IPS-NIHi7 (cell line): ENCODE data around the gene RBM26.

Experiments used
- DNase-seq: peaks from one replicate; pipeline ENCODE4 v3.0.0; 2012; ENCODE audit warnings: mixed read lengths; ENCODE audit errors: extremely low spot score

The RBM26 gene, protein sequence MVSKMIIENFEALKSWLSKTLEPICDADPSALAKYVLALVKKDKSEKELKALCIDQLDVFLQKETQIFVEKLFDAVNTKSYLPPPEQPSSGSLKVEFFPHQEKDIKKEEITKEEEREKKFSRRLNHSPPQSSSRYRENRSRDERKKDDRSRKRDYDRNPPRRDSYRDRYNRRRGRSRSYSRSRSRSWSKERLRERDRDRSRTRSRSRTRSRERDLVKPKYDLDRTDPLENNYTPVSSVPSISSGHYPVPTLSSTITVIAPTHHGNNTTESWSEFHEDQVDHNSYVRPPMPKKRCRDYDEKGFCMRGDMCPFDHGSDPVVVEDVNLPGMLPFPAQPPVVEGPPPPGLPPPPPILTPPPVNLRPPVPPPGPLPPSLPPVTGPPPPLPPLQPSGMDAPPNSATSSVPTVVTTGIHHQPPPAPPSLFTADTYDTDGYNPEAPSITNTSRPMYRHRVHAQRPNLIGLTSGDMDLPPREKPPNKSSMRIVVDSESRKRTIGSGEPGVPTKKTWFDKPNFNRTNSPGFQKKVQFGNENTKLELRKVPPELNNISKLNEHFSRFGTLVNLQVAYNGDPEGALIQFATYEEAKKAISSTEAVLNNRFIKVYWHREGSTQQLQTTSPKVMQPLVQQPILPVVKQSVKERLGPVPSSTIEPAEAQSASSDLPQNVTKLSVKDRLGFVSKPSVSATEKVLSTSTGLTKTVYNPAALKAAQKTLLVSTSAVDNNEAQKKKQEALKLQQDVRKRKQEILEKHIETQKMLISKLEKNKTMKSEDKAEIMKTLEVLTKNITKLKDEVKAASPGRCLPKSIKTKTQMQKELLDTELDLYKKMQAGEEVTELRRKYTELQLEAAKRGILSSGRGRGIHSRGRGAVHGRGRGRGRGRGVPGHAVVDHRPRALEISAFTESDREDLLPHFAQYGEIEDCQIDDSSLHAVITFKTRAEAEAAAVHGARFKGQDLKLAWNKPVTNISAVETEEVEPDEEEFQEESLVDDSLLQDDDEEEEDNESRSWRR

DNA sequence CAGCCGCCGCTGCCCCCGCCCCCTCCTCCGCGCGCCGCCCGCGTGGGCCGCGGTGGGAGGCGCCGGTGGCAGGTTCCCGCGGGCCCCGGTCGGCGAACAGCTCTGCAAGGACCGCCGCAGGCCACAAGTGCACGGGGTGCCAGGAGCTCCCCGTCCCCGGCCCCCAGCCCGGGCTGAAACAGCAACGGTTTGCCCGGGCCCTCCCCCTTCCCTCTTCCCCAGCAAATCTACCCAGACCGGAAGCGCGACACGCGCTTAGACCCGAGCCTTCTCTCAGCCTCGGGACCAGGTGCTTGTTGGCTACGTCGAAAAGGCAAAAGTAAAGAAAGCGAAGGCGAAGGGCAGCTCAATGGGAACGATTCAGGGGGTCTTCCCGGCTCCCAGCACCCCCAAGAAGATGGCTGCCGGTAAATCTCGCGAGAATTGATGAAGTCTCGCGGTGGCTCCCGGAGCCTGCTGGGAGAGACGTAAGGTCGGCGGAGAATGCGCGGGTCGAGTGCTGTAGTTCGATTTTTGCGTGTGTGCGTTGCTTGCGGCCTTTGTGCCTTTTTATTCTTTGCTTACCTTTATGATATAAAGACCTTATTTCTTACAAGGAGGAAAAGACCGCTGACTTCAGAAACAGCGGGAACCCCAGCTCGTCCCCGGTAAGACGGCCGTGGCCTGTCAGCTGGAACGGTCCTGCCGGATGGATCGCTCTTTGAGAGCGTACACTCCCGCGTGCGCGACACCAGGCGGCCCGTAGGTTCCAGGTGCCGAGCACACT lies at the start of gene RBM26:
TSS of gene RBM26 (minus strand) at position 425 of the 766 bp plus-strand sequence. CDS start 481 bp downstream, outside the sequence.
- peak; percentile 90 for DNase-seq

DNA sequence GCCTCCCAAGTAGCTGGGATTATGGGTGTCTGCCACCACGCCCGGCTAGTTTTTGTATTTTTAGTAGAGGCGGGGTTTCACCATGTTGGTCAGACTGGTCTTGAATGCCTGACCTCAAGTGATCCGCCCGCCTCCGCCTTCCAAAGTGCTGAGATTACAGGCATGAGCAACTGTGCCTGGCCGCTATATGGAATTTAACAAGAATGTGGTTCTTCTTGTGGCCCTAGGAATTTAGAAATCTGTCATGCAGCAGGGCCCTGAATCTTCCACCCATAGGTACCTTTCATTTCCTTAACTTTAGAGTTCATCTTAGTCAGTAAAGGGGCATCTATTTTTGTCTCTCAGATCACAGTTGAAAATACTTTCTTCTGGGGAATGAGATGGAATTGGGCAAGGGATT lies 49.3 kb upstream of the RBM26 start:
- no peak for DNase-seq

DNA sequence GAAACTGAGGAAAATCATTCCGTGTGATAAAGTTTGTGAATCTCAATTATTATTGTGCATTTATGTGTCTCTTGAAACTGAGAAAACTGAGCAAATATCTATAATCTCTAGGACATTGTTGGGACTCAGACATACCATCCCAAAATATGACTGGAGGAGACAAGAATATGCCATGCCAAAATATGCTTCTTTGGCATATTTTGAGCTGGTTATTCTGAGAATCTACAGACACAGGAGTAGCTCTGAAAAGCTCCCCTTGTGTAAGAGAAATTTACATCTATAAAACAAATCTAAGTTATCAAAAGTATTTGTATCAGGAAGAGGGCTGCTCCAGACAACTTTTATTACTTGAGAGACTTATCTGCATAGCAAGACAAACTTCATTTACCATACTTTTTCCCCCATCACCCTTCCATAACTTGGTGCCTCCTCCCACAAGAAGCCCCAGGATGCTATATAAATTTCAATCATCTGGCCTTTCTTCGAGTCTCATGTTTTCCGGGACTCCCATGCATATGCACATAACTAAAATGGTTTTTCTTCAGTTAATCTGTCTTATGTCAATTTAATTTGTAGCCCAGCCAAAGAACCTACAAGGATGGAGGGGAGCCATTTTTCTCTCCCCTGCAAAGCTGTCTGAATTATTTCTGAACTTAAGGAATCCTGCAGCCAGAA lies 46.3 kb upstream of the RBM26 start:
- DNase-seq, result no peak

DNA sequence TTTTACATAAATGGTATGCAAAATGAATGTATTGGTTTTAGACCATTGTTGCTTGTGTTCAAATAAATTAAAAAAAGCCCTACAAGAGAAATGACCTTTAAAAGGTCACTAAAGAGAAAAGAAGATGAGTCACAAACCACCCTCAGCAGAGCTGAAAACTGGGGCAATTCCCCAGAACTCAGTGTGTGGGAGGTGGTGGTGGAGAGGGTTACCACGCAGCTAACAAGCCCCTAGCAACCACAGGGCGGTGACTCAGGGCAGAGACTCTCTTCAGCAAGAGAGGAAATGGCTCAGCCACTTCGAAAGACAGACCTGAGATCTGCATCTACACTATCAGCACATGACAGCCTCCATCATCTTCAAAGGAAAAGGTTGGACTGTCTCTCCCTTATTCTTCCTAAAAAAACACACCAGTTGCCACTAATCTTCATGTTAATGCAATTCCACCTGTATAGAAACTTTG lies 45.5 kb upstream of the RBM26 start:
- DNase-seq, result peak; percentile 67

DNA sequence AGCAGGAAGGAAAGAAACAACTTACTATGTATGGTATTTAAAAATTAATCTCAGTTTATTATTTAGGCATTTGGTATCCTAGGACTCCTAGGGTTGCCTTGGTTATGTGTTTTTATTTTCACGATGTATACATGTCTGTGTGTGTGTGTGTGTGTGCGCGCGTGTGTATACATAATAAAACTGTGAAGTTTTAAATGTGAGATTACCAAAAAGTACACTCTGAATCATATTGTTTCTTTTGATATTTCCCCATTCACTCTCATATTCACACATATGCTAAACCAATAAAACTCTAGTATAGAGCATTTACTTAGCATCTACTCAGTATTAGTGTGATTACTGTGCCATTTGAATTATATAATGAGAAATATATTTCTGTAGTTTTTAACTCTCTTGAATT lies 44.1 kb upstream of the RBM26 start:
- DNase-seq, result no peak

DNA sequence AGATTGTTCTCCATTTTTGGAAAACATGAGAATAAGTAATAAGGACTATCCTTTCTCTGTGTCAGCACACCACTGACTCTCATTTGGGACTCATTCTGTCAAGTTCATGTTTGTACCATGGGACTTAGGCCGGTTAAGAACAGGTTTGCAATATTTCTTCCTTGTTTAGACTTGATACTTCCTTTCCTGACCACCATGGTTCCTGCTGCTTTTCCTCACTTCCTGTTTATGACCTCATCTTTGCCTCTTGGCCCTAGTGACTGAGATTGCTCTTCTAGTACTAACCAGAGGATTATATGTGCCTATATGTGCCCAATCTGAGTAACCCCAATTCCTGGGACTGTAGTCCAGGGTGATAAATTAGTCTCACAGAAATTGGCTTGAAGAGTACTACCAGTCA lies 42.4 kb upstream of the RBM26 start:
- no peak for DNase-seq

DNA sequence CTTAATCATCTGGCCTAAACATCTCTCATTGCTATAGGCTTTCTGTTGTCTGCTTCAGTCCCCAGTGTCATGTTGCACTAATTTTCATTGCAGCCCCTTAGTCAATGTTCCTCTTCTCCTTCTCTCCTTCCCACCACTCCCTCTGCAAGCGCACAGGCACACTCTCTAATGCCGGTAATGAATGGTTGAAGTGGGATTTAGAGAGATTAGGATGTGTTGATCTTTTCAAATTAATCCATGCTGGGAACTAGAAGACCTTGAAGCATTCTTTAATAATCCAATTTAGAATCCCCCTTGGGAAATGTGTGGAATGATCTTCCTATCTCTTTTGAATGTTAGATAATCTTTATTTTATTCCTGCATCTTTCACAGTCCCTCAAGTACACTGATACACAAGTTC lies 41.7 kb upstream of the RBM26 start:
- DNase-seq, result no peak

DNA sequence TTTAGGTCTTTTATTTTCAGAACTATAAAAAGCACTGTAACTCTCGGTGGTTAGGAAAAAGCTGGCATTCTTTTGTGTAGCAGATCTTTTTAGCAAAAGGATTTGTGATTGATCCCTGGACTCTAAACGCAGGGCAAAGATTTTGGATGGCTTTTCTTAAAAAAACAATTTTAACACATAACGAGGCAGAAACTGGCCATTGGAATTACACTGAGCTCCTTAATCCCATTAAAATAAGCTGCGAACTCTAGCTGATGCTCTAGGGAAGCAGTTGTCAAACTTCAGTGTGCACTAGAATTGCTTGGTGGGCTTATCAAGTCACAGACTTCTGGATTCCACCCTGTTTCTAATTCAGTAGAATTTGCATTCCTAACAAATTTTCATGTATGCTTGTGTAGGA lies 41.1 kb upstream of the RBM26 start:
- DNase-seq, result no peak

DNA sequence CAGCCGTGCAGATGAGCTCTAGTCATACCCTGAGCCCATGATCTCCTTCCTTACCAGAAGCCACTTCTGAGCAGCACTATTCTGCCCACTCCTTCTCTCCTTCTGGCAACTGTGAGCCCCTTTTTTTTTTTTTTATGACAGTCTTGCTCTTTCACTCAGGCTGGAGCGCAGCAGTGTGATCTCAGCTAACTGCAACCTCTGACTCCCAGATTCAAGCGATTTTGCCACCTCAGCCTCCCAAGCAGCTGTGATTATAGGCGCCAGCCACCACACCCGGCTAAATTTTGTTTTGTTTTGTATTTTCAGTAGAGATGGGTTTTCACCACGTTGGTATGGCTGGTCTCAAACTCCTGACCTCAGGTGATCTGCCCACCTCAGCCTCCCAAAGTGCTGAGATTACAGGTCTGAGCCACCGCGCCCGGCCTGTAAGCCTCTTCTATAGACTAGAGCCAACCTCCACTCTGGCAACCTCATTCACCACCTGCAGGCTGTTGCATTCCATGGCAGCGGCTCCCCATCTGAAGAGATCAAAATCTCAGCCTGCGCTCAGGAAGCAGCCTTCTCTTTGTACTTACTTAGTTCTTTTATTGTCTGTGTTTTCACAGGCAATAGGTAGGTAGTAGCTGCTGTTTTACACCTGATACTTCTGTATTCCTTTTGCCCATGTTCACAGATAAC lies 40.1 kb upstream of the RBM26 start:
- DNase-seq, result peak; percentile 28

DNA sequence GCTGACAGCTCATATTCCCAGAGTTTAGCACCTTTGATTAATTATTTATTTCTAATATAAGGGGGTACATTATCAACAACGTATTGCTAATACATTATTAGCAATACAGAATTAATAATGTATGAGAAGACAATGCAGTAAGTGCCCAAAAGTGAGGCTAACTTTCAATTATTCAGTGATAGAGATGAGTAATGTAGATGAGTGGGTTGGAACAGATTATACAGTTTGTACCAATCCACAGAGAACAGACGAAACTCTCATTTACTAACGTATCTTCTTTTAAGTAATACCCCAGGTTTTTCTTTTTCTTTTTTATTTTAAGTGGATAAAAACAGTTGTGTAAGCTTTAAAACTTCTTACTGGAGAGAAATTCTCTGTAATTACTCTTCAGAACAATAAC lies 36.7 kb upstream of the RBM26 start:
- no peak for DNase-seq

DNA sequence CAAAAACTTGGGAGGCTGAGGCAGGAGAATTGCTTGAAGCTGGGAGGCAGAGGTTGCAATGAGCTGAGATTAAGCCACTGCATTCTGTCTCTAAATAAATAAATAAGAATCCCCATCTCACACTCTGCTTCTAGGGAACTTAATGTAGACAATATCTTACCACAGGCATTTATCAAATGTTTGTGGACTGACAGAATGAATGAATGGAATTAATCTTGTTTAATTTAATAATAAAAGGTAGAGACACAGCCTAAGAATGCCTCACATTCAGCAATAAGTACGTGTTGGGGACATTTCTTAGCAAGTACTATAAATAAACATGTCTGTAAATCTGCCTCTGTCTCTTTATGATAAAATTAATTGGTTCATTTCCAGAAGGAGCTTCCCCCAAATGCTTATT lies 36.2 kb upstream of the RBM26 start:
- DNase-seq, result no peak

DNA sequence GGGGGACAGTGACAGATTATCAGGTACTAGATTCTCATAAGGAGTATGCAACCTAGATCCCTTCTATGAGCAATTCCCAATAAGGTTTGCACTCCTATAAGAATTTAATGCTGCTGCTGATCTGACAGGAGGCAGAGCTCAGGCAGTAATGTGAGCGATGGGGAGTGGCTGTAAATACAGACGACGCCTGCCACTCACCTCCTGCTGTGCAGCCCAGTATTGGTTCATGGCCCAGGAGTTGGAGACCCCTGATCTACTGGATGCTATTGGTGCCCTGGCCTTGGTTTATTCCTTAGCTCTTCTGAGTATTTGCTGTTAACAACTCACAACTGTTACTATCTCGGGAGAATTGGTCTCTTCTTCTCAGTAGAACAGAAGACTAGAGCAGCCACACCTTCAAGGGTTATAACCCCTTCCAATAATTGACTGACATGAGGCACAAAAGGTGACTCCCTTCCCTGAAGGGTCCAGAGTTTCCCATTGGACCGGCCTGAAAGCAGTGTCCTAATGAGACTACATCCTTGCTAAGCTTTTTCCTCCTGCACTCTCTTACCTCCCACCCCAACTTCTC lies 35.0 kb upstream of the RBM26 start:
- no peak for DNase-seq

DNA sequence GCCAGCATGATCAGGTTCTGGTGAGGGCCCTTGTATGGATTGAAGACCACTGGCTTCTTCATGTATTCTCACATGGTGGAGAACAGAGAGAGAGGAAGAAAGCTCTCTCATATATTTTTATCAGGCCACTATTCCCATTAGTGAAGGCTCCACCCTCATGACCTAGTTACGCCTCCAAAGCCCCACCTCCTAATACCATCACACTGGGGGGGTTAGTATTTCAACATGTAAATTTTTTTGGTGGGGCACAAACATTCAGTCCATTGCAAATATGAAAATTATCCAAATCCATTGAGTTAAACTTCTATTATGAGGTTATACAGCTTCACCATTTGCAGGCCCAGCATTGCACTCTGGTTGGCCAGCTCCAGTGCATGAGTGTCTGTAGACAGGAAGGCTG lies 33.2 kb upstream of the RBM26 start:
- no peak for DNase-seq

DNA sequence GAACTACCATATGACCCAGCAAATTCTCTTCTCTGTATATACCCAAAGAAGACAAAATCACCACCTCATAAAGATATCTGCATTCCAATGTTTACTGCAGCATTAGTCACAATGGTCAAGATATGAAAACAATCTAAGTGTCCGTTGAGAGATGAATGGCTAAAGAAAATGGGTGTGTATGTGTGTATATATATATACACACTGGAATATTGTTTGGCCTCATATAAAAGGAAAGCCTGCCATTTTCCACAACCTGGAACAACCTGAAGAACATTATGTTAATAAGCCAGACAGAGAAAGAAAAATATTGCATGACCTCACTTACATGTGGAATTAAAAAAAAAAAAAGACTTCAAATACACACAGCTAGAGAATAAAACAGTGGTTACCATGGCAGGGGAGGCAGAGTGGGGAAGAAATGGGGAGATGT lies 29.5 kb upstream of the RBM26 start:
- DNase-seq, result no peak

DNA sequence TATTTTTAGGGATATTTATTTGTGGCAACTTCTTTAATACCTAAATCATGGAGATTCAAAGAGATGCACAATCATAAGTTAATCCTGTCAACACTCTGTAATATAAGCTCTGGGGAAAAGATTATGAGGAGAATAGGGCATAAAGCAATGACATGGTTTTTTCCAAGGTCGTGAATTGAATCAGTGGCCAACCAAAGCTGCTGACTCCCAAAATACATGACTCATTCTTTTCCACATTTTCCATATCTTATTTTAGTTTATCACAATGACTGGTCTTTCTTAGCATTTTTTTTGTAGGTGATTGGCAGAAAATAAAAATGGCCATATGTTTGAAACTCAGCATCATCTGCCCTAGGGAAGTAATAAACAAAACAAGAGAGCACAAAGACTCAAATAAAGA lies 28.5 kb upstream of the RBM26 start:
- DNase-seq, result no peak

DNA sequence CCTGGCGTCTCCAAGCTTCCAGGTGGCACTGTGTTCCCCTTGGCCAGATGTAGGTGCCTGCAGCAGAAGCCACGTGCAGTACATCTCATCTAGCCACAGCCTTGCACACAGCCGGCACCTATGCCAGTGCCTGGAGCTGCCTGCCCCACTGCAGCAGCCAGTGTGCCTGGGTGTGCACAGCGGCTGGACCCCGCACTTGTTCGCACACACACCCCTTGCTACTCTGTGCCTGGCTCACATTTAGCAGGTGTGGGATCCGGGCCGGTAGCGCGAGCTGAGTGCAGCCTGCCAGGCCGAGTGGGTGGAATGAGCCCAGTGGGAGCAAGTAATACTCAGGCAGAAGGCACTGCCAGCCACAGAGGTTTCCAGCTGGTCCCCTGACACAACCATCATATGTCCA lies 26.9 kb upstream of the RBM26 start:
- DNase-seq, result no peak

DNA sequence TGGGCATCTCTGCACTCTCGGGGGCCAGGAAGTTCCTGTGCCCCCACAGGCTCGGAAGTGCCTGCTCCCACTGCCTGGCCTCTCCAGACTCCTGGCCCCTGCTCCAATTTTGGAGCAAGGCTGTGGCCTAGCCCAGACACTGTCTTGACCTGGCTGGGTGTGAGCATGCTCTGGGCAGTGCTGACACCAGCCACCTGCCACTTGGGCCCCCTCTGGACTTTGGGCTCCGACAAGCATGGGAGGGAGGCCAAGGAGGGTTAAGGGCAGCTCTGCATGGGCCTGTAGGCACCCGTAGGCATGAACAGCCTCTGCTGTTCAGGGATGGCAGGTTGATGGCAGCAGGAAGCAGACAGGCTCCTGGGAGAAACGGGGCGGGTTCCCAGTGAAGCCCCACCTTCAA lies 26.0 kb upstream of the RBM26 start:
- no peak for DNase-seq

DNA sequence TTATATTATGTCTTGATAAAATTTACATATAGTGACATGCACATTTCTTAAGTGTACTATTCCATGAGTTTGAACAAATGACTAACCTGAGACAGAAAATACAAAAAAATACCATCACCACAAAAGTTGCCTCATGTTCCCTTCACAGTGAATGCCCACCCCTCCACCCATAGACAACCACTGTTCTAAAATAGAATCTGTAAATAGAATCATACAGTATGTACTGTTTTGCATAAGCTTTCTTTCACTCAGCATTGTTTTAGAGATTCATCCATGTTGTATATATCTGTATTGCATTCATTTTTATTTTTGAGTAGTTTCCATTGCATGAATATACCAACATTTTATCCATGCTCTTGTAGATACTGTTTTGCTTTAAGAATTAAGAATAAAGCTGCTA lies 23.3 kb upstream of the RBM26 start:
- no peak for DNase-seq

DNA sequence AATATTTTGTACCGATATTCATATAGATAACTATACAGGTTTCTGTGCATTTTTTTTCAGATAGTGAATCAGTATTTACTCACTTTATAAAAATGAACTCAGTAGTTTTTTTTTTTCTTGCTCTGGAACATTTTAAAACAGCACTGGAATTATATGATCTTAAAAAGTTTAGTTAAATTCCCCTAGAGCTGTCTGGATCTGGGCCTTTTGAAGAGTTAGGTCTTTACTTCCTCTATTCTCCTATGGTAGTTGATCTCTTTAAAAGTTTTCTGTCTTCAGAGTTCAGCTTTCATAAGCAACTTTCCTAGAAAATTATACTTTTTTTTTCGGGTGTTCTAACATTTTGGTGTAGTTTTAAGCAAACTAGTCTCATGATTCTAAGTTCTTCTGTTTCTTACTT lies 21.8 kb upstream of the RBM26 start:
- DNase-seq, result no peak

DNA sequence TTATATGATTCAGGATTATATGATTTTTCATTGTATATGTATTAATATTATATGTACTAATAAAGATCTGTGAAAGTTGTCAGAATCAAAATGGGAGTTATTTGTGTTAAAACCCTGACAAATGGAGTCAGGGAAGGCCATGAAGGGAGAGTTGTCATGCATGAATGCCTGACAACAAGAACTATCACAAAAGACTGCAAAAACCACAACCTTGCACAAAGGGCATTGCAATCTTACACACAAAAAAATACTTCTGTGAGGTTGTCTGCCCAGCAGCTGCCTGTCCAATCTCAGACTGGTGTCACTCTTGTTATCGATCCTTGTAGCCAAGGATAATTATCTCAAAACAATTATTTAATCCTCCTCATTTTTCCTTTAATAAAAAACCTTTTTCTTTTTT lies 21.2 kb upstream of the RBM26 start:
- no peak for DNase-seq
